Mucosa of descending colon (tissue), 3 donors: ENCODE measurements around the gene DVL1. TPM values are rescaled to one million over a fixed set of nuclear protein-coding genes. Genes with fewer than 3 reads are reported as not detected.
"Not testable (repeated sequence)": the region's sequence is repeated elsewhere in the genome, so short reads cannot be mapped to it uniquely, and the experiment has no call there.

Experiments
- ATAC-seq: fragments of 200-7000 bp; cut with Tn5 transposase; one replicate; pipeline ENCODE4 v1.9.1; 2020; ENCODE audit warnings: mild to moderate bottlenecking, moderate library complexity
- DNase-seq, 3 donors: peaks; one replicate each; pipeline ENCODE4 v3.0.0-alpha.2; 2020
- H3K36me3 ChIP-seq: fragments of 200-600 bp; one replicate; pipeline ENCODE4 v1.8.0; 2021; ENCODE audit warnings: low read depth, mild to moderate bottlenecking
- H3K4me1 ChIP-seq: fragments of 200-600 bp; one replicate; pipeline ENCODE4 v1.8.0; 2021; ENCODE audit warnings: low read depth, mild to moderate bottlenecking
- H3K4me3 ChIP-seq: fragments of 200-600 bp; one replicate; pipeline ENCODE4 v1.8.0; 2021; ENCODE audit warnings: mild to moderate bottlenecking
- H3K9me3 ChIP-seq: fragments of 200-600 bp; one replicate; pipeline ENCODE4 v1.8.0; 2021; ENCODE audit warnings: mild to moderate bottlenecking
- CTCF ChIP-seq: fragments of 200-600 bp; IDR thresholded peaks from one replicate; pipeline ENCODE4 v1.8.0; 2022; ENCODE audit warnings: antibody characterized with exemption, mild to moderate bottlenecking
- intact Hi-C, 2 donors: fragments of 100-400 bp; cut with DNase I in 1 of 2; cut with micrococcal nuclease in 1 of 2; formaldehyde crosslinking; loops; one replicate each; pipeline versions ENCODE4 v1.11.0 to v1.11.1; 2022; cut with DNase I, micrococcal nuclease
- total RNA-seq, 3 donors: library from RNA; stranded (reverse); fragmentation: NEBNext Ultra II Directional in 2 of 3; extraction: Animal tissue kit (Norgen Biotek cat#: 25700) in 2 of 3; gene quantifications; one replicate each; pipeline versions ENCODE4 v1.2.1 to v1.2.4, GENCODE V29; 2021 to 2023
- donor health status: DM: no; HTN: no; CAD: no; lungs with moderate emphysema.
- donor health status: DM: no; HTN: no; CAD: no.
- donor health status: DM: no; HTN: yes; CAD: no.

The DVL1 gene
- total RNA-seq, 3 donors from 2014 or later = 51.7 to 95.3 (median 73.1) TPM

GRCh38 chr1:1317420-1317819 is 31.8 kb downstream of the DVL1 start:
- ATAC-seq (no peak), DNase-seq (no peak)
- Histone ChIP-seq H3K4me1 (no peaks in the 10 kb centered on the region), H3K4me3 (no peak overlapping the region), H3K9me3 (no peaks in the 10 kb centered on the region), H3K36me3 (peaks cover 10% of the 10 kb centered on the region)
- intact Hi-C loops = no loop called here
- no peak for TF ChIP-seq CTCF

- H3K4me1 ChIP-seq, H3K4me3 ChIP-seq, H3K9me3 ChIP-seq, intact Hi-C loops, ATAC-seq, DNase-seq, H3K36me3 ChIP-seq: not testable (repeated sequence)
Measured at GRCh38 chr1:1316199-1316598, 33.0 kb downstream of the DVL1 start.

GRCh38 chr1:1315435-1315954 is 33.7 kb downstream of the DVL1 start:
- no peak for DNase-seq
- no peak for ATAC-seq
- no peaks in the 10 kb centered on the region for H3K4me1 ChIP-seq
- H3K9me3 ChIP-seq = no peaks in the 10 kb centered on the region
- no peak overlapping the region for H3K4me3 ChIP-seq
- TF ChIP-seq CTCF = no peak
- H3K36me3 ChIP-seq = peaks cover 10% of the 10 kb centered on the region
- intact Hi-C loops = no loop called here

GRCh38 chr1:1314678-1315335 is 34.4 kb downstream of the DVL1 start:
- intact Hi-C loops = no loop called here

GRCh38 chr1:1314237-1314586 is 35.0 kb downstream of the DVL1 start:
- Histone ChIP-seq H3K4me1 (peaks cover 8% of the 10 kb centered on the region), H3K9me3 (no peaks in the 10 kb centered on the region), H3K4me3 (no peak overlapping the region), H3K36me3 (peaks cover 10% of the 10 kb centered on the region)
- intact Hi-C loops = no loop called here
- ATAC-seq (no peak), DNase-seq (no peak)
- TF ChIP-seq CTCF = no peak

More at GRCh38 chr1:1314678-1315335, 34.4 kb downstream of the DVL1 start:
- Histone ChIP-seq H3K36me3 (peaks cover 10% of the 10 kb centered on the region), H3K9me3 (no peaks in the 10 kb centered on the region), H3K4me1 (peaks cover 2% of the 10 kb centered on the region), H3K4me3 (no peak overlapping the region)
- no peak for TF ChIP-seq CTCF
- ATAC-seq (no peak), DNase-seq (no peak)

- no peak for DNase-seq
- peaks cover 10% of the 10 kb centered on the region for H3K36me3 ChIP-seq
- TF ChIP-seq CTCF = no peak
- H3K4me3 ChIP-seq = no peak overlapping the region
- intact Hi-C loops = no loop called here
- peaks cover 11% of the 10 kb centered on the region for H3K4me1 ChIP-seq
- ATAC-seq = no peak
- H3K9me3 ChIP-seq = no peaks in the 10 kb centered on the region
Measured at GRCh38 chr1:1313500-1314236, 35.5 kb downstream of the DVL1 start.
